AG09319 (cell line): ENCODE results near the gene GRK4.

Source experiments
- DNase-seq: peaks from one replicate; pipeline ENCODE4 v3.0.0-alpha.2; 2010; ENCODE audit warnings: low read depth; ENCODE audit errors: extremely low read depth
- CTCF ChIP-seq: IDR thresholded peaks from 2 replicates; pipeline ENCODE4 v1.5.1; 2011; ENCODE audit warnings: low read depth, mild to moderate bottlenecking, inconsistent platforms, low read length, moderate library complexity

Gene GRK4

GRCh38 chr4:3021127-3021526 is 57.8 kb downstream of the GRK4 start:
- DNase-seq, result no peak

GRCh38 chr4:3021627-3022026 is 58.3 kb downstream of the GRK4 start:
- no peak for DNase-seq
- TF ChIP-seq CTCF, result no peak

More at GRCh38 chr4:3021127-3021526, 57.8 kb downstream of the GRK4 start:
- TF ChIP-seq CTCF, result no peak

- no peak for DNase-seq
- no peak for TF ChIP-seq CTCF
Observed at GRCh38 chr4:3022112-3022511, 58.7 kb downstream of the GRK4 start.

GRCh38 chr4:3022651-3023050 is 59.3 kb downstream of the GRK4 start:
- TF ChIP-seq CTCF, result no peak
- DNase-seq, result no peak

- TF ChIP-seq CTCF, result no peak
Observed at GRCh38 chr4:3025881-3026280, 62.5 kb downstream of the GRK4 start.

GRCh38 chr4:3026540-3026939 is 63.2 kb downstream of the GRK4 start:
- DNase-seq, result no peak
- TF ChIP-seq CTCF, result no peak

More at GRCh38 chr4:3025881-3026280, 62.5 kb downstream of the GRK4 start:
- no peak for DNase-seq

GRCh38 chr4:3029464-3029863 is 66.1 kb downstream of the GRK4 start:
- no peak for TF ChIP-seq CTCF
- DNase-seq, result no peak
